H1 (cell line): ENCODE data around the gene SUMF1. TPM values are rescaled to one million over a fixed set of nuclear protein-coding genes. Genes with fewer than 3 reads are reported as not detected.

ENCODE experiments used
- KDM1A ChIP-seq: fragments of 200-600, 300-600 bp; sonication (generic); IDR thresholded peaks from 2 replicates; pipeline ENCODE4 v1.7.1; 2016; ENCODE audit warnings: mild to moderate bottlenecking, low read length, borderline replicate concordance
- SP4 ChIP-seq: IDR thresholded peaks from 2 replicates; pipeline ENCODE4 v1.6.1; 2012; ENCODE audit warnings: low read length, inconsistent platforms
- polyA plus RNA-seq, 7 experiments: library from polyadenylated mRNA; depleted of rRNA in 3 of 7; stranded (reverse) in 5 of 7; unstranded in 2 of 7; fragments of >200 nt in 5 of 7; fragments of 200-250 nt in 2 of 7; gene quantifications; 1 replicate in 5 of 7; 2 replicates in 1 of 7; 4 replicates in 1 of 7; pipeline versions ENCODE4 v1.2.1 to v1.2.3, GENCODE V29; 2011 to 2013; ENCODE audit warnings: missing spikeins in 2 of 7, mixed read lengths in 2 of 7
- total RNA-seq: library from RNA; stranded (reverse); fragmentation: NEBNext Ultra II Directional; extraction: Animal tissue kit (Norgen Biotek cat#: 25700); gene quantifications from 2 replicates; pipeline ENCODE4 v1.2.1, GENCODE V29; 2021
- TF ChIP-seq, protein P1 (sequence below): fragments of 300-600 bp; sonication (generic); IDR thresholded peaks from 2 replicates; pipeline ENCODE4 v1.7.1; 2012; ENCODE audit warnings: low read length, moderate library complexity, mild to moderate bottlenecking, inconsistent platforms; ENCODE audit not compliant: insufficient replicate concordance

The SUMF1 gene
- total and polyA plus RNA-seq, 2 of the 8 experiments (the other 6 are each of a cell fraction or from before 2014, with no cell fraction given): 12.5 to 15.0 TPM

DNA sequence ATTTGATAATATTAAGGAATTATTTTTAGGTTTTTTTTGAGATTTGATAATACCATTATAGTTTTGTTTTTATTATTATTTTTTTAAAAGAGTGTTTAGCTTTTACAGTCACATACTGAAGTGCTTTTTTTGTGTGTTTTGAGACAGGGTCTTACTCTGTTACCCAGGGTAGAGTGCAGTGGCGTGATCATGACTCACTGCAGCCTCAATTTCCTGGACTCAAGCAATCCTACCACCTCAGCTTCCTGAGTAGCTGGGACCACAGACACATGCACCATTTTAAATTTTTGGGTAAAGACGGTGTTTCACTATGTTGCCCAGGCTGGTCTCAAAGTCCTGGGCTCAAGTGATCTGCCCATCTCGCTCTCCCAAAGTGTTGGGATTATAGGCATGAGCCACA is 73.0 kb downstream of the SUMF1 start (continued):
- TF ChIP-seq, protein P1, sequence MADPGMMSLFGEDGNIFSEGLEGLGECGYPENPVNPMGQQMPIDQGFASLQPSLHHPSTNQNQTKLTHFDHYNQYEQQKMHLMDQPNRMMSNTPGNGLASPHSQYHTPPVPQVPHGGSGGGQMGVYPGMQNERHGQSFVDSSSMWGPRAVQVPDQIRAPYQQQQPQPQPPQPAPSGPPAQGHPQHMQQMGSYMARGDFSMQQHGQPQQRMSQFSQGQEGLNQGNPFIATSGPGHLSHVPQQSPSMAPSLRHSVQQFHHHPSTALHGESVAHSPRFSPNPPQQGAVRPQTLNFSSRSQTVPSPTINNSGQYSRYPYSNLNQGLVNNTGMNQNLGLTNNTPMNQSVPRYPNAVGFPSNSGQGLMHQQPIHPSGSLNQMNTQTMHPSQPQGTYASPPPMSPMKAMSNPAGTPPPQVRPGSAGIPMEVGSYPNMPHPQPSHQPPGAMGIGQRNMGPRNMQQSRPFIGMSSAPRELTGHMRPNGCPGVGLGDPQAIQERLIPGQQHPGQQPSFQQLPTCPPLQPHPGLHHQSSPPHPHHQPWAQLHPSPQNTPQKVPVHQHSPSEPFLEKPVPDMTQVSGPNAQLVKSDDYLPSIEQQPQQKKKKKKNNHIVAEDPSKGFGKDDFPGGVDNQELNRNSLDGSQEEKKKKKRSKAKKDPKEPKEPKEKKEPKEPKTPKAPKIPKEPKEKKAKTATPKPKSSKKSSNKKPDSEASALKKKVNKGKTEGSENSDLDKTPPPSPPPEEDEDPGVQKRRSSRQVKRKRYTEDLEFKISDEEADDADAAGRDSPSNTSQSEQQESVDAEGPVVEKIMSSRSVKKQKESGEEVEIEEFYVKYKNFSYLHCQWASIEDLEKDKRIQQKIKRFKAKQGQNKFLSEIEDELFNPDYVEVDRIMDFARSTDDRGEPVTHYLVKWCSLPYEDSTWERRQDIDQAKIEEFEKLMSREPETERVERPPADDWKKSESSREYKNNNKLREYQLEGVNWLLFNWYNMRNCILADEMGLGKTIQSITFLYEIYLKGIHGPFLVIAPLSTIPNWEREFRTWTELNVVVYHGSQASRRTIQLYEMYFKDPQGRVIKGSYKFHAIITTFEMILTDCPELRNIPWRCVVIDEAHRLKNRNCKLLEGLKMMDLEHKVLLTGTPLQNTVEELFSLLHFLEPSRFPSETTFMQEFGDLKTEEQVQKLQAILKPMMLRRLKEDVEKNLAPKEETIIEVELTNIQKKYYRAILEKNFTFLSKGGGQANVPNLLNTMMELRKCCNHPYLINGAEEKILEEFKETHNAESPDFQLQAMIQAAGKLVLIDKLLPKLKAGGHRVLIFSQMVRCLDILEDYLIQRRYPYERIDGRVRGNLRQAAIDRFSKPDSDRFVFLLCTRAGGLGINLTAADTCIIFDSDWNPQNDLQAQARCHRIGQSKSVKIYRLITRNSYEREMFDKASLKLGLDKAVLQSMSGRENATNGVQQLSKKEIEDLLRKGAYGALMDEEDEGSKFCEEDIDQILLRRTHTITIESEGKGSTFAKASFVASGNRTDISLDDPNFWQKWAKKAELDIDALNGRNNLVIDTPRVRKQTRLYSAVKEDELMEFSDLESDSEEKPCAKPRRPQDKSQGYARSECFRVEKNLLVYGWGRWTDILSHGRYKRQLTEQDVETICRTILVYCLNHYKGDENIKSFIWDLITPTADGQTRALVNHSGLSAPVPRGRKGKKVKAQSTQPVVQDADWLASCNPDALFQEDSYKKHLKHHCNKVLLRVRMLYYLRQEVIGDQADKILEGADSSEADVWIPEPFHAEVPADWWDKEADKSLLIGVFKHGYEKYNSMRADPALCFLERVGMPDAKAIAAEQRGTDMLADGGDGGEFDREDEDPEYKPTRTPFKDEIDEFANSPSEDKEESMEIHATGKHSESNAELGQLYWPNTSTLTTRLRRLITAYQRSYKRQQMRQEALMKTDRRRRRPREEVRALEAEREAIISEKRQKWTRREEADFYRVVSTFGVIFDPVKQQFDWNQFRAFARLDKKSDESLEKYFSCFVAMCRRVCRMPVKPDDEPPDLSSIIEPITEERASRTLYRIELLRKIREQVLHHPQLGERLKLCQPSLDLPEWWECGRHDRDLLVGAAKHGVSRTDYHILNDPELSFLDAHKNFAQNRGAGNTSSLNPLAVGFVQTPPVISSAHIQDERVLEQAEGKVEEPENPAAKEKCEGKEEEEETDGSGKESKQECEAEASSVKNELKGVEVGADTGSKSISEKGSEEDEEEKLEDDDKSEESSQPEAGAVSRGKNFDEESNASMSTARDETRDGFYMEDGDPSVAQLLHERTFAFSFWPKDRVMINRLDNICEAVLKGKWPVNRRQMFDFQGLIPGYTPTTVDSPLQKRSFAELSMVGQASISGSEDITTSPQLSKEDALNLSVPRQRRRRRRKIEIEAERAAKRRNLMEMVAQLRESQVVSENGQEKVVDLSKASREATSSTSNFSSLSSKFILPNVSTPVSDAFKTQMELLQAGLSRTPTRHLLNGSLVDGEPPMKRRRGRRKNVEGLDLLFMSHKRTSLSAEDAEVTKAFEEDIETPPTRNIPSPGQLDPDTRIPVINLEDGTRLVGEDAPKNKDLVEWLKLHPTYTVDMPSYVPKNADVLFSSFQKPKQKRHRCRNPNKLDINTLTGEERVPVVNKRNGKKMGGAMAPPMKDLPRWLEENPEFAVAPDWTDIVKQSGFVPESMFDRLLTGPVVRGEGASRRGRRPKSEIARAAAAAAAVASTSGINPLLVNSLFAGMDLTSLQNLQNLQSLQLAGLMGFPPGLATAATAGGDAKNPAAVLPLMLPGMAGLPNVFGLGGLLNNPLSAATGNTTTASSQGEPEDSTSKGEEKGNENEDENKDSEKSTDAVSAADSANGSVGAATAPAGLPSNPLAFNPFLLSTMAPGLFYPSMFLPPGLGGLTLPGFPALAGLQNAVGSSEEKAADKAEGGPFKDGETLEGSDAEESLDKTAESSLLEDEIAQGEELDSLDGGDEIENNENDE: no peak
- TF ChIP-seq KDM1A (no peak), SP4 (no peak)
